Heart left ventricle (tissue), 16 donors: ENCODE results near the gene CENPP. TPM values are rescaled to one million over a fixed set of nuclear protein-coding genes. Genes with fewer than 3 reads are reported as not detected.

Experiments
- ATAC-seq, 4 donors: fragments of 200-7000 bp; cut with Tn5 transposase; one replicate each; pipeline ENCODE4 v1.9.1; 2020 to 2022; ENCODE audit warnings: moderate library complexity in 4 of 4, mild to moderate bottlenecking in 3 of 4, moderate number of reproducible peaks in 1 of 4
- DNase-seq, 5 donors: peaks; one replicate each; pipeline ENCODE4 v3.0.0-alpha.2; 2020
- H3K27ac ChIP-seq, 12 donors: fragments of 200-600 bp; sonication (generic) in 4 of 12; one replicate each; pipeline versions ENCODE4 v1.5.0 to v1.8.0; 2016 to 2022; ENCODE audit warnings: mild to moderate bottlenecking in 2 of 12
- H3K27me3 ChIP-seq, 9 donors: fragments of 200-600 bp; sonication (generic) in 2 of 9; one replicate each; pipeline versions ENCODE4 v1.5.1 to v1.8.0; 2016 to 2022; ENCODE audit warnings: mild to moderate bottlenecking in 3 of 9
- H3K36me3 ChIP-seq, 9 donors: fragments of 200-600 bp; sonication (generic) in 2 of 9; one replicate each; pipeline versions ENCODE4 v1.5.0 to v1.8.0; 2018 to 2022; ENCODE audit warnings: mild to moderate bottlenecking in 2 of 9
- H3K4me1 ChIP-seq, 12 donors: fragments of 200-600 bp; sonication (generic) in 4 of 12; one replicate each; pipeline versions ENCODE4 v1.5.0 to v1.8.0; 2016 to 2022; ENCODE audit warnings: mild to moderate bottlenecking in 3 of 12
- H3K4me3 ChIP-seq, 12 donors: fragments of 200-600 bp; sonication (generic) in 4 of 12; one replicate each; pipeline versions ENCODE4 v1.5.0 to v1.8.0; 2017 to 2022; ENCODE audit warnings: mild to moderate bottlenecking in 9 of 12, moderate library complexity in 4 of 12
- H3K9me3 ChIP-seq, 12 donors: fragments of 200-600 bp; sonication (generic) in 4 of 12; one replicate each; pipeline versions ENCODE4 v1.5.0 to v1.8.0; 2016 to 2022; ENCODE audit warnings: mild to moderate bottlenecking in 1 of 12
- CTCF ChIP-seq, 12 donors: fragments of 200-600 bp; sonication (generic) in 4 of 12; IDR thresholded peaks; one replicate each; pipeline versions ENCODE4 v1.5.0 to v1.8.0; 2018 to 2022; ENCODE audit warnings: antibody characterized with exemption in 12 of 12, mild to moderate bottlenecking in 5 of 12
- POLR2A ChIP-seq, 2 donors: fragments of 450-650 bp; IDR thresholded peaks; one replicate each; pipeline ENCODE4 v1.6.1; 2017; ENCODE audit warnings: antibody characterized with exemption in 2 of 2, mild to moderate bottlenecking in 2 of 2, moderate library complexity in 2 of 2
- WGBS, 4 donors: extraction: QIAGEN DNeasy Blood & Tissue Kit in 2 of 4; methylation state at CpG; one replicate each; pipeline versions ENCODE4 v1.1.5 to v1.1.7; 2013 to 2018; 5-methylcytosine and 5-hydroxymethylcytosine counted together
- intact Hi-C, 10 donors: fragments of 100-400 bp; cut with DNase I; formaldehyde crosslinking; loops; one replicate each; pipeline versions ENCODE4 v1.11.1 to v1.14.2; 2022
- polyA plus RNA-seq, 2 donors: library from polyadenylated mRNA; stranded (reverse); fragments of 200-250 nt; gene quantifications; one replicate each; pipeline ENCODE4 v1.2.3, GENCODE V29; 2013
- total RNA-seq, 9 donors: library from RNA; depleted of rRNA in 2 of 9; stranded (reverse); fragments of >200 nt in 2 of 9; fragmentation: NEBNext Ultra II Directional in 3 of 9; extraction: Animal tissue kit (Norgen Biotek cat#: 25700) in 3 of 9; gene quantifications; one replicate each; pipeline versions ENCODE4 v1.1.0 to v1.2.4, GENCODE V29; 2016 to 2023
- donor health status: ischemic (EF 13 %, LVEDD 7.1; RV severe dilation, severe dysfunction).
- donor health status: healthy with polysubstance abuse.
- donor health status: DM: no; HTN: yes; CAD: no.
- donor health status: DM: no; HTN: no; CAD: no.
- donor health status: ischemic (EF 25% LVEDD 6.9; RV normal size, moderate dysfunction).
- donor health status: ischemic (EF 25% LVEDD 5.7; RV mildly dilated, moderate dysfunction).
- donor health status: healthy.
- donor health status: DM: yes; HTN: yes; CAD: no.
- donor health status: ischemic (EF 35%, LVEDD 5.7; RV mildly dilated, moderate dysfunction).
- donor health status: nonischemic (EF 11% LVEDD 7.7; RV severe dilation, severe dysfunction).
- donor health status: DM: yes; HTN: yes; CAD: no.
- donor health status: PGD.
- donor health status: ischemic (EF 29% LVEDD 5.4; RV normal size, mild dysfunction).
- donor health status: nonischemic (EF 23%, LVEDD 6.1; RV moderate dilation, normal function).

CENPP gene
- total and polyA plus RNA-seq, 11 donors, result 1.1 to 5.8 (median 2.4) TPM

- DNase-seq (no peak), ATAC-seq (peak; percentile 47 to 87 (median 75))
- peaks cover 0 to 16% (median 8%) of the 10 kb centered on the region in 12 donors for H3K4me1 ChIP-seq
- no peak overlapping the region for H3K4me3 ChIP-seq
- TF ChIP-seq CTCF (IDR thresholded peaks at IDR 0.05), result no peak
- no peaks in the 10 kb centered on the region for H3K9me3 ChIP-seq
- peaks cover 0 to 93% (median 0%) of the 10 kb centered on the region in 9 donors for H3K36me3 ChIP-seq
- peak overlapping the region in 7 of 12 donors; percentile 25 to 71 (median 49) for H3K27ac ChIP-seq
- intact Hi-C loops, result loop anchor here in 1 of 10 donors (10.0 kb wide), 1 partner anchor 171 kb away; no protein-coding TSS in a partner anchor
- no peaks in the 10 kb centered on the region for H3K27me3 ChIP-seq
- WGBS, 4 donors, result 48 to 56% (median 50%) methylated on average over 3 of the region's 3 CpGs
Measured at GRCh38 chr9:92463984-92464383, 138.2 kb downstream of the CENPP start.

- ATAC-seq, result no peak
- H3K36me3 ChIP-seq, result peaks cover 0 to 91% (median 0%) of the 10 kb centered on the region in 9 donors
- no peaks in the 10 kb centered on the region for H3K27me3 ChIP-seq
- H3K4me1 ChIP-seq, result peaks cover 0 to 18% (median 8%) of the 10 kb centered on the region in 12 donors
- no peak overlapping the region for H3K4me3 ChIP-seq
- no peak for TF ChIP-seq CTCF (IDR thresholded peaks at IDR 0.05)
- no peak for TF ChIP-seq POLR2A (IDR thresholded peaks at IDR 0.05)
- intact Hi-C loops, result loop anchor here in 1 of 10 donors (10.0 kb wide), 1 partner anchor 168 kb away; no protein-coding TSS in a partner anchor
- H3K9me3 ChIP-seq, result no peaks in the 10 kb centered on the region
- 86 to 98% (median 94%) methylated on average over 1 of the region's 1 CpG for WGBS, 4 donors
- DNase-seq, result no peak
- H3K27ac ChIP-seq, result no peak overlapping the region
Measured at GRCh38 chr9:92467041-92467440, 141.3 kb downstream of the CENPP start.

- Histone ChIP-seq H3K4me1 (peaks cover 0 to 18% (median 8%) of the 10 kb centered on the region in 12 donors), H3K36me3 (peaks cover 0 to 91% (median 0%) of the 10 kb centered on the region in 9 donors), H3K27ac (no peak overlapping the region), H3K9me3 (no peaks in the 10 kb centered on the region), H3K4me3 (no peak overlapping the region), H3K27me3 (no peaks in the 10 kb centered on the region)
- DNase-seq (no peak), ATAC-seq (no peak)
- intact Hi-C loops, result loop anchor here in 1 of 10 donors (10.0 kb wide), 1 partner anchor 167 kb away; no protein-coding TSS in a partner anchor
- TF ChIP-seq POLR2A (IDR thresholded peaks at IDR 0.05) (no peak), CTCF (IDR thresholded peaks at IDR 0.05) (no peak)
- WGBS, 4 donors, result 86 to 92% (median 90%) methylated on average over 2 of the region's 2 CpGs
Measured at GRCh38 chr9:92467511-92467910, 141.8 kb downstream of the CENPP start.

GRCh38 chr9:92468206-92468605, 142.5 kb downstream of the CENPP start:
- Histone ChIP-seq H3K4me1 (peaks cover 0 to 18% (median 8%) of the 10 kb centered on the region in 12 donors), H3K9me3 (no peaks in the 10 kb centered on the region), H3K4me3 (no peak overlapping the region), H3K27me3 (no peaks in the 10 kb centered on the region), H3K27ac (no peak overlapping the region), H3K36me3 (peaks cover 0 to 91% (median 0%) of the 10 kb centered on the region in 9 donors)
- ATAC-seq, result no peak
- no peak for DNase-seq
- no peak for TF ChIP-seq CTCF (IDR thresholded peaks at IDR 0.05)
- TF ChIP-seq POLR2A (IDR thresholded peaks at IDR 0.05), result no peak
- intact Hi-C loops, result loop anchor here in 1 of 10 donors (10.0 kb wide), 1 partner anchor 167 kb away; no protein-coding TSS in a partner anchor
- 96 to 99% (median 98%) methylated on average over 2 of the region's 2 CpGs for WGBS, 4 donors
